Astrocyte (in vitro differentiated cells and primary cell): ENCODE measurements around the gene RPS6KB2. TPM values are rescaled to one million over a fixed set of nuclear protein-coding genes. Genes with fewer than 3 reads are reported as not detected.

Experiments
- DNase-seq: peaks from one replicate; pipeline ENCODE4 v3.0.0-alpha.2; 2010; ENCODE audit warnings: low read depth
- FAIRE-seq: peaks from 2 replicates; lab custom pipeline; 2011; peaks lifted over from hg19 to GRCh38; lab: Jason Lieb, UNC
- H2AFZ ChIP-seq: 2 replicates; pipeline ENCODE4 v1.6.0; 2012; ENCODE audit warnings: low read depth, low read length, inconsistent platforms
- H3K27ac ChIP-seq: 2 replicates; pipeline ENCODE4 v1.5.1; 2011; ENCODE audit warnings: low read depth, low read length, inconsistent platforms
- H3K27me3 ChIP-seq: 2 replicates; pipeline ENCODE4 v1.6.0; 2011; ENCODE audit warnings: low read length, inconsistent platforms; ENCODE audit not compliant: insufficient read depth
- H3K36me3 ChIP-seq: 2 replicates; pipeline ENCODE4 v1.5.1; 2011; ENCODE audit warnings: low read length, inconsistent platforms; ENCODE audit not compliant: insufficient read depth
- H3K4me1 ChIP-seq: 2 replicates; pipeline ENCODE4 v1.5.1; 2011; ENCODE audit warnings: low read length, inconsistent platforms; ENCODE audit not compliant: insufficient read depth
- H3K4me2 ChIP-seq: 2 replicates; pipeline ENCODE4 v1.6.0; 2012; ENCODE audit warnings: low read length, inconsistent platforms
- H3K4me3 ChIP-seq: 2 replicates; pipeline ENCODE4 v1.5.1; 2011; ENCODE audit warnings: low read depth, mild to moderate bottlenecking, low read length, inconsistent platforms; ENCODE audit not compliant: insufficient read depth
- H3K79me2 ChIP-seq: 2 replicates; pipeline ENCODE4 v1.6.0; 2012; ENCODE audit warnings: mild to moderate bottlenecking, low read length, inconsistent platforms; ENCODE audit not compliant: insufficient read depth
- H3K9ac ChIP-seq: 2 replicates; pipeline ENCODE4 v1.6.0; 2012; ENCODE audit warnings: mild to moderate bottlenecking, low read length, inconsistent platforms
- H3K9me3 ChIP-seq: 2 replicates; pipeline ENCODE4 v1.5.1; 2012; ENCODE audit warnings: low read depth, mild to moderate bottlenecking, low read length, inconsistent platforms; ENCODE audit not compliant: insufficient read depth
- H4K20me1 ChIP-seq: 2 replicates; pipeline ENCODE4 v1.6.0; 2012; ENCODE audit warnings: low read length, inconsistent platforms; ENCODE audit not compliant: insufficient read depth
- H3K27ac Mint-ChIP-seq: one replicate; pipeline ENCODE4 v1.8.0; 2021; ENCODE audit warnings: mild to moderate bottlenecking, mixed read lengths; ENCODE audit not compliant: unreplicated experiment
- H3K27me3 Mint-ChIP-seq: one replicate; pipeline ENCODE4 v1.8.0; 2021; ENCODE audit warnings: low read depth, mixed read lengths; ENCODE audit not compliant: unreplicated experiment
- H3K36me3 Mint-ChIP-seq: one replicate; pipeline ENCODE4 v1.8.0; 2021; ENCODE audit warnings: low read depth, mixed read lengths; ENCODE audit not compliant: unreplicated experiment
- H3K4me1 Mint-ChIP-seq: one replicate; pipeline ENCODE4 v1.8.0; 2021; ENCODE audit warnings: low read depth, mixed read lengths; ENCODE audit not compliant: unreplicated experiment
- H3K4me3 Mint-ChIP-seq: one replicate; pipeline ENCODE4 v1.8.0; 2021; ENCODE audit warnings: mild to moderate bottlenecking, moderate library complexity, mixed read lengths; ENCODE audit not compliant: unreplicated experiment
- H3K9me3 Mint-ChIP-seq: one replicate; pipeline ENCODE4 v1.8.0; 2021; ENCODE audit warnings: mild to moderate bottlenecking, mixed read lengths; ENCODE audit not compliant: unreplicated experiment
- EZH2 ChIP-seq: IDR thresholded peaks from 2 replicates; pipeline ENCODE4 v1.6.1; 2012; ENCODE audit warnings: mild to moderate bottlenecking, low read length, inconsistent platforms; ENCODE audit not compliant: insufficient read depth
- total RNA-seq: library from RNA; stranded (reverse); gene quantifications from 2 replicates; pipeline ENCODE4 v1.2.1, GENCODE V29; 2021
- TF ChIP-seq, protein P1 (sequence below): IDR thresholded peaks from 2 replicates; pipeline ENCODE4 v1.5.1; 2011; ENCODE audit warnings: low read depth, mild to moderate bottlenecking, inconsistent platforms, low read length, moderate library complexity; ENCODE audit not compliant: insufficient read depth

The RPS6KB2 gene
- total RNA-seq, 1 donor from 2014 or later: 52.9 TPM

DNA sequence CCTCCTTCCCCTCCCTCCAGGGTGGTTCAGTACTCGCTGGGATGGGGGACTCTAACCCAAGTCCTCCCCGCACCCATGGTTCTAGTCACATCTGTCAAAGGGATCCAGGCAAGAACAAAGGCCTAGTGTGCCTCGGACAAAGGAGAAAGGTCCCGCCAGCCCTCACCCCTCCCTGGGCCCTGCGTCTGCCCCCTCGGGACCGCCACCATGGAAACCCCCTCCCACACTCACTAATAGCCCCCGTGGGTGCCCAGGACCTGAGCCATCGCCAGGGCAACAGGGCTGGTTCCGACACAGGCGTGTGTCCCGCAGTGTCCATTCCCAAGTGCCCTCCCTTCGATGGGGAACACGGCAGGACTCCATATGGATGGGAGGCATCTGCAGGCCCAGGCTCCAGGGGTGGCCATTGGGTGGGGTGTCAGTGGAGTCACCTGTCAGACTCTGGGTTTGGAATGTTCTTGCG is 17.9 kb upstream of the RPS6KB2 start:
- H3K9me3 Mint-ChIP-seq: no peaks in the 10 kb centered on the region
- H3K9ac ChIP-seq: no peak overlapping the region
- no peak for TF ChIP-seq EZH2
- TF ChIP-seq, protein P1, sequence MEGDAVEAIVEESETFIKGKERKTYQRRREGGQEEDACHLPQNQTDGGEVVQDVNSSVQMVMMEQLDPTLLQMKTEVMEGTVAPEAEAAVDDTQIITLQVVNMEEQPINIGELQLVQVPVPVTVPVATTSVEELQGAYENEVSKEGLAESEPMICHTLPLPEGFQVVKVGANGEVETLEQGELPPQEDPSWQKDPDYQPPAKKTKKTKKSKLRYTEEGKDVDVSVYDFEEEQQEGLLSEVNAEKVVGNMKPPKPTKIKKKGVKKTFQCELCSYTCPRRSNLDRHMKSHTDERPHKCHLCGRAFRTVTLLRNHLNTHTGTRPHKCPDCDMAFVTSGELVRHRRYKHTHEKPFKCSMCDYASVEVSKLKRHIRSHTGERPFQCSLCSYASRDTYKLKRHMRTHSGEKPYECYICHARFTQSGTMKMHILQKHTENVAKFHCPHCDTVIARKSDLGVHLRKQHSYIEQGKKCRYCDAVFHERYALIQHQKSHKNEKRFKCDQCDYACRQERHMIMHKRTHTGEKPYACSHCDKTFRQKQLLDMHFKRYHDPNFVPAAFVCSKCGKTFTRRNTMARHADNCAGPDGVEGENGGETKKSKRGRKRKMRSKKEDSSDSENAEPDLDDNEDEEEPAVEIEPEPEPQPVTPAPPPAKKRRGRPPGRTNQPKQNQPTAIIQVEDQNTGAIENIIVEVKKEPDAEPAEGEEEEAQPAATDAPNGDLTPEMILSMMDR: no peak
- no peak overlapping the region for H3K4me2 ChIP-seq
- no peaks in the 10 kb centered on the region for H4K20me1 ChIP-seq
- H3K36me3 Mint-ChIP-seq: peaks cover 3% of the 10 kb centered on the region
- H3K4me3 Mint-ChIP-seq: no peak overlapping the region
- H3K79me2 ChIP-seq: no peaks in the 10 kb centered on the region
- H3K27me3 Mint-ChIP-seq: peaks cover 24% of the 10 kb centered on the region
- H3K4me1 Mint-ChIP-seq: peaks cover 2% of the 10 kb centered on the region
- no peak overlapping the region for H2AFZ ChIP-seq
- H3K4me1 ChIP-seq: no peaks in the 10 kb centered on the region
- no peak overlapping the region for H3K4me3 ChIP-seq
- no peak for FAIRE-seq
- H3K9me3 ChIP-seq: no peaks in the 10 kb centered on the region
- no peak overlapping the region for H3K27ac Mint-ChIP-seq
- H3K27ac ChIP-seq: no peak overlapping the region
- H3K36me3 ChIP-seq: no peaks in the 10 kb centered on the region
- H3K27me3 ChIP-seq: peaks cover 21% of the 10 kb centered on the region
- DNase-seq: no peak

GRCh38 chr11:67410984-67411784 is 17.1 kb upstream of the RPS6KB2 start:
- H3K27me3 ChIP-seq: peaks cover 21% of the 10 kb centered on the region
- FAIRE-seq: no peak
- no peak for DNase-seq
- no peaks in the 10 kb centered on the region for H3K4me1 ChIP-seq
- no peaks in the 10 kb centered on the region for H4K20me1 ChIP-seq
- no peaks in the 10 kb centered on the region for H3K9me3 ChIP-seq
- TF ChIP-seq, protein P1: no peak
- no peak for TF ChIP-seq EZH2
- H3K36me3 ChIP-seq: no peaks in the 10 kb centered on the region
- H2AFZ ChIP-seq: no peak overlapping the region
- H3K27me3 Mint-ChIP-seq: peaks cover 27% of the 10 kb centered on the region
- H3K36me3 Mint-ChIP-seq: peaks cover 3% of the 10 kb centered on the region
- H3K27ac Mint-ChIP-seq: no peak overlapping the region
- H3K4me3 ChIP-seq: no peak overlapping the region
- H3K79me2 ChIP-seq: no peaks in the 10 kb centered on the region
- H3K27ac ChIP-seq: no peak overlapping the region
- no peaks in the 10 kb centered on the region for H3K9me3 Mint-ChIP-seq
- no peak overlapping the region for H3K9ac ChIP-seq
- H3K4me3 Mint-ChIP-seq: no peak overlapping the region
- peaks cover 2% of the 10 kb centered on the region for H3K4me1 Mint-ChIP-seq
- H3K4me2 ChIP-seq: no peak overlapping the region

DNA sequence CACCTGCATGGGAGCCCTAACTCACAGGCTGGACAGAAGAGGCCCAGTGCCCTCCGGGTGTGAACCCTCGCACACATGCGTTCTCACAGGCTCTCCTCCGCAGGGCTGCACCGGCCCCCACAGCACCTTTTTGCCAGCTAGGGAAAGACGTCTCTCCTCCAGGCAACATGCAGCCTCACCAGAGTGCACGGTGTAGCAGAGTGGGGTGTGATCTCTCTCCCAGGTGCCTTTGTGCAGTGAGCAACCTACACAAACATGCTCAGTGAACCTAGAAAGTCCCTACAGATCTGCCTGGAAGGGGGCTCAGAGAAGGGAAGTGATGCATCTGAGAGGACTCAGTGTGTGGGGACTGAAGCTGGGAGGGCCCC is 16.5 kb upstream of the RPS6KB2 start:
- H3K27me3 ChIP-seq: peaks cover 21% of the 10 kb centered on the region
- Mint-ChIP-seq H3K36me3 (peaks cover 4% of the 10 kb centered on the region), H3K4me3 (no peak overlapping the region), H3K9me3 (no peaks in the 10 kb centered on the region), H3K4me1 (peaks cover 4% of the 10 kb centered on the region), H3K27me3 (peaks cover 29% of the 10 kb centered on the region), H3K27ac (no peak overlapping the region)
- no peak overlapping the region for H3K27ac ChIP-seq
- H3K9me3 ChIP-seq: no peaks in the 10 kb centered on the region
- H3K4me2 ChIP-seq: no peak overlapping the region
- no peak for DNase-seq
- no peak overlapping the region for H2AFZ ChIP-seq
- no peak for FAIRE-seq
- H3K4me3 ChIP-seq: no peak overlapping the region
- no peaks in the 10 kb centered on the region for H3K79me2 ChIP-seq
- no peak overlapping the region for H3K9ac ChIP-seq
- TF ChIP-seq, protein P1: no peak
- TF ChIP-seq EZH2: no peak
- H3K4me1 ChIP-seq: peaks cover 2% of the 10 kb centered on the region
- H3K36me3 ChIP-seq: no peaks in the 10 kb centered on the region
- no peaks in the 10 kb centered on the region for H4K20me1 ChIP-seq
